Uterus (tissue), 2 donors: ENCODE data around the gene ACTR5.

Source experiments
- CTCF ChIP-seq, 4 experiments: fragments of 200-600 bp in 2 of 4; fragments of 450-650 bp in 2 of 4; sonication (generic) in 2 of 4; IDR thresholded peaks; one replicate each; pipeline ENCODE4 v1.5.1; 2016 to 2019; ENCODE audit warnings: antibody characterized with exemption in 4 of 4, mild to moderate bottlenecking in 2 of 4, moderate library complexity in 1 of 4
- POLR2A ChIP-seq, 2 donors: fragments of 450-650 bp; IDR thresholded peaks; one replicate each; pipeline ENCODE4 v1.6.1; 2016; ENCODE audit warnings: antibody characterized with exemption in 2 of 2, mild to moderate bottlenecking in 1 of 2, moderate library complexity in 1 of 2

- TF ChIP-seq CTCF (IDR thresholded peaks at IDR 0.05) (no peak), POLR2A (IDR thresholded peaks at IDR 0.05) (no peak)
Observed at GRCh38 chr20:38762174-38762573, 13.9 kb downstream of the ACTR5 start.
